ENCODE measurements around the gene DUS3L. TPM values are rescaled to one million over a fixed set of nuclear protein-coding genes. Genes with fewer than 3 reads are reported as not detected.
A peak's percentile ranks its signal among the peaks of the same experiment; 100 is the strongest.

DUS3L gene
- polyA plus RNA-seq, 3 donors from 2014 or later: 21.2 to 42.5 (median 33.4) TPM

DNA sequence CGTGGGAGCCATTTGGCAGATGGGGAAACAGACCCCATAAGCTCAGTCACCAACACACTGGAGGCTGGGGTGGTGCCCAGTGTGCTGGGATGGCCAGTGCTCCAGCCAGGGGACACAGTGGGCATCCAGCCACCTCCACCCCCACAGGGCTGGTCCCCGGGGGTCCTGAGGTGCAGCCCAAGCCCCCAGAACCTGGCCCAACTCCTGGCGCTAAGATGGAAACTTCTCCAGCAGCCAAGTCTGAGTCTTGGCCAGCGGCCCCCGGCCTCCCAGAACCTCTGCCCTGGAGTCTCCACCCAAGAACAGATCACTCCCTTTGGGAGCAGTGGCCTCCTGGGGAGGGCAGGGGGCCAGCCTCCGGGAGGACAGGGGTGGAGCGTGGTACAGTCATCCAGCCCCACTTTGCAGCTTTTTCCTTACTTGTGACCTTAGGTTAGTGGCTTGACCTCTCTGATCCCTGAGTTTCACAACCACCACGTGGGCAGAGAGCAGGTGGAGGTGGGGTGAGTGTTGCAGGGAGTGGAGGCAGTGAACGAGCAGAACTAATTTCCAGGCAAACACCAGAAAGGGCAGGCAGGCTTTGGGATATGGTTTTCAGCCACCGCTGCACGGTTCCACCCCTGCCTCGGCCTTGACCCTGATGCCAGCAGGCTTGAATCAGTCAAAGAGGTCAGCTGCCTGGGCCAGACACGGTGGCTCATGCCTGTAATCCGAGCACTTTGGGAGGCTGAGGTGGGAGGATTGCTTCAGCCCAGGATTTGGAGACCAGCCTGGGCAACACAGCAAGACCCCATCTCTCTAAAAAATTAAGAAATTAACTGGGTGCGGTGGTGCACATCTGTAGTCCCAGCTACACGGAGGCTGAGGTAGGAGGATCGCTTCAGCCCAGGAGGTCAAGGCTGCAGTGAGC lies 9.7 kb upstream of the DUS3L start:
- peaks cover 8 to 21% of the 10 kb centered on the region in 2 donors for H3K4me1 Mint-ChIP-seq
- peak overlapping the region in 1 of 5 donors; percentile 48 for H3K4me3 Mint-ChIP-seq
- DNase-seq: no peak
- H3K9me3 Mint-ChIP-seq: peaks cover 0 to 3% (median 0%) of the 10 kb centered on the region in 6 donors
- H3K27me3 Mint-ChIP-seq (ENCODE audit: low read depth in 3 of 3): peaks cover 16 to 25% (median 16%) of the 10 kb centered on the region in 3 donors
- H3K36me3 Mint-ChIP-seq: no peaks in the 10 kb centered on the region
- H3K27ac Mint-ChIP-seq: peak overlapping the region in 1 of 6 donors; percentile 64

GRCh38 chr19:5799247-5800241 lies 8.6 kb upstream of the DUS3L start:
- H3K27ac Mint-ChIP-seq: no peak overlapping the region
- peak overlapping the region in 1 of 5 donors; percentile 40 for H3K4me3 Mint-ChIP-seq
- H3K36me3 Mint-ChIP-seq: no peaks in the 10 kb centered on the region

DNA sequence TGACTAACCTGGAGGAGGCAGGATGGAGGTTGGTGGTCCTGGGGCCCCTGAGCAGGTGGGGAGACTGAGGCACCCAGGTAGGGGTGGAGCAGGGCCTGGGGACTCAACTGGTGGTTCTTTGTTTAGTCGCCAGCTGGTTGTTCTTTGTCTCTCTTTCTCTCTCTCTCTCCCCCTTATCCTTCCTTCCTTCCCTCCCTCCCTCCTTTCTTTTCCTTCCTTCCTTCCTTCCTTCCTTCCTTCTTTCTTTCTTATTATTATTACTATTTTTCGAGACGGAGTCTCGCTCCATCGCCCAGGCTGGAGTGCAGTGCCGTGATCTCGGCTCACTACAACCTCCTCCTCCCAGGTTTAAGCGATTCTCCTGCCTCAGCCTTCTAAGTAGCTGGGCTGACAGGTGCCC lies 7.3 kb upstream of the DUS3L start:
- Mint-ChIP-seq H3K4me3 (no peak overlapping the region), H3K27me3 (ENCODE audit: low read depth in 3 of 3) (peaks cover 12 to 17% (median 16%) of the 10 kb centered on the region in 3 donors), H3K9me3 (peaks cover 0 to 3% (median 0%) of the 10 kb centered on the region in 6 donors), H3K27ac (no peak overlapping the region), H3K4me1 (peaks cover 2 to 9% of the 10 kb centered on the region in 2 donors), H3K36me3 (no peaks in the 10 kb centered on the region)
- no peak for DNase-seq

More at GRCh38 chr19:5799247-5800241, 8.6 kb upstream of the DUS3L start:
- Mint-ChIP-seq H3K27me3 (ENCODE audit: low read depth in 3 of 3) (peaks cover 16 to 25% (median 16%) of the 10 kb centered on the region in 3 donors), H3K9me3 (peaks cover 0 to 3% (median 0%) of the 10 kb centered on the region in 6 donors), H3K4me1 (peaks cover 8 to 20% of the 10 kb centered on the region in 2 donors)
- no peak for DNase-seq

GRCh38 chr19:5795382-5795919 lies 4.5 kb upstream of the DUS3L start:
- Mint-ChIP-seq H3K27ac (no peak overlapping the region), H3K36me3 (peaks cover 1% of the 10 kb centered on the region in 3 donors), H3K4me1 (peaks cover 6 to 10% of the 10 kb centered on the region in 2 donors), H3K9me3 (peaks cover 0 to 1% (median 0%) of the 10 kb centered on the region in 6 donors), H3K27me3 (ENCODE audit: low read depth in 3 of 3) (peaks cover 9 to 12% (median 12%) of the 10 kb centered on the region in 3 donors), H3K4me3 (no peak overlapping the region)
- no peak for DNase-seq

DNA sequence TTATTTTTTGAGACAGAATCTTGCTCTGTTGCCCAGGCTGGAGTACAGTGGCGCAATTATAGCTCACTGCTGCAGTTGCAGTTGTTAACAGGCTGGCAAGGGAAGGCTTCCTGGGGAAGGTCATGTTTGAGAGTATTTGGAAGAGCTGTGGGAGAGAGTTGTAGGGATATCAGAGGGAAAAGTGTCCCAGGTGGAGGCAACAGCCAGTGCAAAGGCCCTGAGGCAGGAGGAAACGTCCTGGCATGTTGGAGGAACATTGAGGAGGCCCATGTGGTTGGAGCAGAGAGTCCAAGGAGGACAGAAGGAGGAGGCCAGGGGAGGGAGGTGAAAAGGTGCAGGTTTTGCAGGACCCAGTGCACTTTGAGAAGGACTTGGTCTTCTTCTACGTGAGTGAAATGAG lies 2.2 kb upstream of the DUS3L start:
- DNase-seq: no peak
- Mint-ChIP-seq H3K27ac (peak overlapping the region in 1 of 6 donors; percentile 53), H3K4me1 (peaks cover 15% of the 10 kb centered on the region in 2 donors), H3K27me3 (ENCODE audit: low read depth in 3 of 3) (peaks cover 10 to 15% (median 14%) of the 10 kb centered on the region in 3 donors), H3K4me3 (no peak overlapping the region), H3K36me3 (peaks cover 5 to 9% (median 8%) of the 10 kb centered on the region in 3 donors), H3K9me3 (no peaks in the 10 kb centered on the region)

DNA sequence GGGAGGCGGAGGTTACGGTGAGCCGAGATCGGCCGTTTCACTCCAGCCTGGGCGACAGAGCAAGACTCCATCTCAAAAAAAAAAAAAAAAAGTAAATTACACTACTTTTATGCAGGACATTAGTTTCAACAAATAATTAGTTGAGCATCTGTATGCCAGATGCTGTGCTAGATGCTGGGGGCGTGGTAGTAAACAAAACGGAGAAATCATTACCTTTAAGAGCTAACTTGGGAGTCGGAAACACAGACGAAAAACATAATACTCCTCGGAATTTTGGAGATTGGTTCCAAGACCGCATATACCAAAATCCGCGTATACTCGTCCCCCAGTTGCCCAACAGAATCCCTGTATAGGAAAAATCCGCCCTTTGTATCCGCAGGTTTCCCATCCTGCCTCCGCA lies 1.3 kb upstream of the DUS3L start:
- DNase-seq: no peak
- H3K36me3 Mint-ChIP-seq: peaks cover 5 to 9% (median 9%) of the 10 kb centered on the region in 3 donors
- no peaks in the 10 kb centered on the region for H3K9me3 Mint-ChIP-seq
- H3K27ac Mint-ChIP-seq: peak overlapping the region in 1 of 6 donors; percentile 55
- peaks cover 15% of the 10 kb centered on the region in 2 donors for H3K4me1 Mint-ChIP-seq
- H3K4me3 Mint-ChIP-seq: peak overlapping the region in 1 of 5 donors; percentile 50
- peaks cover 11 to 15% (median 14%) of the 10 kb centered on the region in 3 donors for H3K27me3 Mint-ChIP-seq (ENCODE audit: low read depth in 3 of 3)

DNA sequence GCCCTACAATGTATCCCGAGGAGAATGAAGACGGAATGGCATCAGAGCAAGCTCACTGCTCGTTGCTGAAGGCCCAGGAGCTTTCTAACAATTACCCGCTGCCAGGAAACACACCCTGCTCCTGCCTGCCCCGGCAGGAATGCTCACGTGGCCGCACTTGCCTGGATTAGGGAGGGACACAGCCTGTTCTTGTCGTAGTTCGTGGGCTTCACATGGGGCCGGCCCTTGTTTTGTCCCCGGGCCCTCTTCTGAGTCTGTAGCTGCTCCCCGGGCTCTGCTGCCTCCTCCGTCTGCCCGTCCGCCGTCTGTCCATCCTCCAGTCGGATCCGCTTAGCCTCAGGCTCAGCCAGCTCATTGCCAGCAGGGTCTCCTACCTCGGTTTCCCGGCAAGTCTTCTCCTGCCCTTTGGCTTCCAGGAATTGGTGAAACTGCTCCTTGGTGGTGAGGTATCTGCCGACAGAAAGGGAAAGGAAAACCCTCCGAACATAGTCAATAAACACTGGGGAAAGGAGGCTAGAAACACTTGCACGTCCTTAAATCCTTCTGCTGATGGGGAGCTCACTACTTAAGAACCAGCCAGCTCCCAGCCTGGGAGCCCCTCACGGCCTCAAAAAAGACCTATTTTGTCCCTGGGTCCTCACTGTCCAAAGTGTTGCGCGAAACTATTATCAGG lies 941 bp downstream of the DUS3L start:
- H3K27ac Mint-ChIP-seq: peak overlapping the region; percentile 100
- peak overlapping the region; percentile 98 to 100 (median 99) for H3K4me3 Mint-ChIP-seq
- H3K4me1 Mint-ChIP-seq: peaks cover 15% of the 10 kb centered on the region in 2 donors
- H3K27me3 Mint-ChIP-seq (ENCODE audit: low read depth in 3 of 3): peaks cover 12 to 19% (median 14%) of the 10 kb centered on the region in 3 donors
- no peak for DNase-seq
- H3K36me3 Mint-ChIP-seq: peaks cover 10 to 15% (median 14%) of the 10 kb centered on the region in 3 donors
- H3K9me3 Mint-ChIP-seq: no peaks in the 10 kb centered on the region

GRCh38 chr19:5789351-5789761 lies 1.6 kb downstream of the DUS3L start:
- no peak overlapping the region for H3K27ac Mint-ChIP-seq
- H3K9me3 Mint-ChIP-seq: no peaks in the 10 kb centered on the region
- DNase-seq: no peak
- H3K4me3 Mint-ChIP-seq: peak overlapping the region in 1 of 5 donors; percentile 41
- peaks cover 15% of the 10 kb centered on the region in 2 donors for H3K4me1 Mint-ChIP-seq
- peaks cover 12 to 22% (median 14%) of the 10 kb centered on the region in 3 donors for H3K27me3 Mint-ChIP-seq (ENCODE audit: low read depth in 3 of 3)
- peaks cover 10 to 15% (median 14%) of the 10 kb centered on the region in 3 donors for H3K36me3 Mint-ChIP-seq

DNA sequence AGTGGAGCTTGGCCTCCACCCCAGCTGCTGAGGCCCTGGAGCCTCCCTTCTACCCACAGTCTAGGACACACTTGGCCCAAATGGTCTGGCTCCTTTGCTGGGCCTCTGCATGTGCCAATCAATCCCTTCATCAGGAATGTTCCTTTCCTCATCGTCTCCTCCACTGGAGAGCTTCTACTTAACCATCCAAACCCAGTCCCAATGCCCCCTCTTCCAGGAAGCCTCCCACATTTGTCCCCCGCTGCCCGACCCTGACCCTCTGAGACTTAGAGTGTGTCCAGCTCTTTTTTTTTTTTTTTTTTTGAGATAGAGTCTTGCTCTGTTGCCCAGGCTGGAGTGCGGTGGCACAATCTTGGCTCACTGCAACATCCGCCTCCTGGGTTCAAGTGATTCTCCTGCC lies 2.5 kb downstream of the DUS3L start:
- DNase-seq: no peak
- no peak overlapping the region for H3K27ac Mint-ChIP-seq
- peak overlapping the region in 1 of 5 donors; percentile 5 for H3K4me3 Mint-ChIP-seq
- H3K36me3 Mint-ChIP-seq: peaks cover 10 to 15% (median 14%) of the 10 kb centered on the region in 3 donors
- H3K9me3 Mint-ChIP-seq: no peaks in the 10 kb centered on the region
- peaks cover 12 to 22% (median 16%) of the 10 kb centered on the region in 3 donors for H3K27me3 Mint-ChIP-seq (ENCODE audit: low read depth in 3 of 3)
- peaks cover 15% of the 10 kb centered on the region in 2 donors for H3K4me1 Mint-ChIP-seq

DNA sequence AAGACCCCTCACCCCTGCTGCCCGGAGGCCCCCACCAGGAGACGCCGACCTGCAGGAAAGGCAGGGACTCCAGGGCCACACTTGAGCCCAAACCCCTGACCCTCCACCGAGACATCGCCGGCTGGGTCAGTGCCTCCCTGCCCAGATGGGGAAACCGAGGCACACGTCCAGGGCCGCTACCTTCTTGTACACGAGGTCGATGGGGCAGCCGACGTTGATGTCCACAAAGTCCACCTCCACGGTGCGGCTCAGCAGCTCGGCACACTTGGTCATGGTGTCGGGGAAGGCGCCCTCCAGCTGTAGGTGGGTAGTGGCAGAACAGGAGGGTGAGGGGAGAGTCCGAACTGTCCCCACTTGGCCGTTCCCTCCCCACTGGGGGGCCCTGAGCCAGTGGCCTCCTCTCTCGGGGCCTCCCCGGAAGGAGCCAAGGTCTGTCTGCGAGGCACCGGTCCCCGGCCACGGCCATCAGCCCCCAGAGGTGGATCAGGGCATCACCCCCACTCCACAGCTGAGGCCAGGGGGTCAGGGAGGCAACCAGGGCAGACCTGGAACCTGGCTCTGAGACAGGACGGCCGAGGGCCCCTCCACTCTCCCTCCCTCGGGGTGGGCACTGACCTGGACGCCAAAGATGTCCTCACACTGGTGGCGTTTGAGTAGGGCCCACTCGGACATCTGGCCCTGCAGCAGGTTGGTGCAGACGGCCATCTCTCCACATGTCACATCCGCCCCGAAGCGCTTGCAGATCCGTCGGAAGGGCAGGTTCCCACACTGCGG lies 3.4 kb downstream of the DUS3L start:
- Mint-ChIP-seq H3K4me3 (no peak overlapping the region), H3K4me1 (peaks cover 15% of the 10 kb centered on the region in 2 donors)

GRCh38 chr19:5786593-5787408 lies 4.2 kb downstream of the DUS3L start:
- H3K27me3 Mint-ChIP-seq (ENCODE audit: low read depth in 3 of 3): peaks cover 12 to 22% (median 16%) of the 10 kb centered on the region in 3 donors
- no peak for DNase-seq
- H3K27ac Mint-ChIP-seq: no peak overlapping the region
- peaks cover 10 to 15% (median 14%) of the 10 kb centered on the region in 3 donors for H3K36me3 Mint-ChIP-seq
- no peaks in the 10 kb centered on the region for H3K9me3 Mint-ChIP-seq
- H3K4me1 Mint-ChIP-seq: peaks cover 15% of the 10 kb centered on the region in 2 donors
- H3K4me3 Mint-ChIP-seq: no peak overlapping the region

More for the DNA sequence above, 3.4 kb downstream of the DUS3L start:
- H3K27ac Mint-ChIP-seq: no peak overlapping the region
- no peak for DNase-seq
- H3K36me3 Mint-ChIP-seq: peaks cover 10 to 15% (median 14%) of the 10 kb centered on the region in 3 donors
- H3K9me3 Mint-ChIP-seq: no peaks in the 10 kb centered on the region
- peaks cover 12 to 22% (median 16%) of the 10 kb centered on the region in 3 donors for H3K27me3 Mint-ChIP-seq (ENCODE audit: low read depth in 3 of 3)

Data from immature natural killer cell (primary cell).